ENCODE measurements around the gene PMS1.
A peak's percentile ranks its signal among the peaks of the same experiment; 100 is the strongest.

- peak; percentile 53 for TF ChIP-seq CTCF (IDR thresholded peaks at IDR 0.05; ENCODE audit: insufficient read depth, low read length, poor library complexity, severe bottlenecking)
- no peak for TF ChIP-seq EZH2phosphoT487 (conservative IDR thresholded peaks at IDR 0.05; ENCODE audit: low read length)
Observed at GRCh38 chr2:189798312-189799029, 14.2 kb downstream of the PMS1 start.
